ENCODE data around the gene ZNF365.

GRCh38 chr10:62422068-62422590, 48.0 kb downstream of the ZNF365 start:
- TF ChIP-seq CTCF (IDR thresholded peaks at IDR 0.05), result no peak
- TF ChIP-seq POLR2A (IDR thresholded peaks at IDR 0.05), result no peak
